NCI-H1930 (cell line): ENCODE data around the gene METTL16.
"Not testable (repeated sequence)": the region's sequence is repeated elsewhere in the genome, so short reads cannot be mapped to it uniquely, and the experiment has no call there.

ENCODE experiments used
- DNase-seq, 2 experiments: peaks; one replicate each; lab custom pipeline; 2025; lab: John Stamatoyannopoulos, UW

The METTL16 gene

GRCh38 chr17:2450016-2450650 lies 61.6 kb downstream of the METTL16 start:
- no peak for DNase-seq

DNA sequence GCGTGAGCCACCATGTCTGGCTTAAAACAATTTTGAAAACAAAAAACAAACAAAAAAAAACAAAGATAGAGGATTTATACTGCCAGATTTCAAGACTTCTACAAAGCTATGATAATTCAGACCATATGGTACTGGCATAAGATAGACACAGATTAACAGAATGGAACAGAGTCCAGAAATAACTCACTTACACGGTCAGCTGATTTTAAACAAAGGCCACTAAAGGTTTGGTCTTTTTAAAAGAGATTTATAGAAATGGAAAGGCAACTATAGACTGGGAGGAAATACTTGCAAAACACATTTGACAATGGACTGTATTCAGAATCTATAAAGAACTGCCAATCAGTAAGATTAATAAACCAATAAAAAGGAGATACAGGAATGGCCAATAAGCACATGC lies 62.2 kb downstream of the METTL16 start:
- DNase-seq: no peak

- DNase-seq: not testable (repeated sequence)
These were observed 64.2 kb downstream of the METTL16 start for GRCh38 chr17:2447479-2447878.

DNA sequence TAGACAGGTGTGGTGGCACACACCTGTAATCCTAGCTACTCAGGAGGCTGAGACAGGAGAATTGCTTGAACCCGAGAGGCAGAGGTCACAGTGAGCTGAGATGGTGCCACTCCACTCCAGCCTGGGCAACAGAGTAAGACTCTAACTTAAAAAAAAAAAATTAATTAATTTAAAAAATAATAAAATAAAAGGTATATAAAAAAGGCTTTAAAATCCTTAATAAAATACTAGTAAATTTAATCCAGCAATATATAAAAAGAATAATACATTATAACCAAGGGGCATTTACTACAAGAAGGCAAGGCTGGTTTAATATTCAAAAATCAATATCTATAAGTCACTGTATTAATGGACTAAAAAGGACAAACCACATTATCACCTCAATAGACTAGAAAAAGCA lies 66.0 kb downstream of the METTL16 start:
- DNase-seq: no peak

GRCh38 chr17:2444382-2444781 lies 67.3 kb downstream of the METTL16 start:
- DNase-seq: no peak

DNA sequence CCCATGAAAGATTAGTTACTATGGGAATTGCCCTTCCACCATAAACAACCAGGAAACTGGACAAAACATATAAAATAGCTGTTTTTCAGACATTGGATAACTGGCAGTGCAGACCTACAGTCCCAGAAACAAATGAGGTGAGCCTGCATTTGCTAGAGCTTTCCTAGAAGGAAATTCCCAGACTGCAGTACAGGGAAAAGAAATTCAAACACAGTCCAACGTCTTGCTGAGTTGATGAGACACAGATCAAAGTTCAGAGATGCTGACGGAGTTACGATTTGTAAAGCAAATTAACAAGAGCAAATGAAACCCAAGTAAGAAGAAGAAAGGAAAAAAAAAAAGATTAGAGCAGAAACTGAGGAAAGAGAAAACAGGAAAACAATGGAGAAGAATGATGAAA lies 69.5 kb downstream of the METTL16 start:
- no peak for DNase-seq

GRCh38 chr17:2440930-2441329 lies 70.8 kb downstream of the METTL16 start:
- DNase-seq: no peak

GRCh38 chr17:2439997-2440396 lies 71.7 kb downstream of the METTL16 start:
- not testable (repeated sequence) for DNase-seq

DNA sequence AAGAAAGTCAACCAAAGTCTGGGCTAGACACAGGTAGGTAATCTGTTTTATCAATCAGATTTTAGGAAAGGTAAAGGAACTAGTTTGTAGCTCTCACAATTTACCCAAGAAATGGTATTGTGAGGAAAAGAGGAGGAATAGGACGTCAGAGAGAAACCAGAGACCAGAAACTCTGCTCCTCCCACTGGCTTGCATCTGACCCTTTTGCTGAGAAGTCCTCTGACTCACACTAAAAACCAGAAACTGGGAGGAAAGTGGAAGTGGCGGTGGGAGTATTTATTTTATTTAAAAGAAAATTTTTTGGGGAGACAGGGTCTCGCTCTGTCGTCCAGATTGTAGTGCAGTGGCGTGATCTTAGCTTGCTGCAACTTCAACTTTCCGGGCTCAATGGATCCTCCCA lies 72.9 kb downstream of the METTL16 start:
- no peak for DNase-seq

DNA sequence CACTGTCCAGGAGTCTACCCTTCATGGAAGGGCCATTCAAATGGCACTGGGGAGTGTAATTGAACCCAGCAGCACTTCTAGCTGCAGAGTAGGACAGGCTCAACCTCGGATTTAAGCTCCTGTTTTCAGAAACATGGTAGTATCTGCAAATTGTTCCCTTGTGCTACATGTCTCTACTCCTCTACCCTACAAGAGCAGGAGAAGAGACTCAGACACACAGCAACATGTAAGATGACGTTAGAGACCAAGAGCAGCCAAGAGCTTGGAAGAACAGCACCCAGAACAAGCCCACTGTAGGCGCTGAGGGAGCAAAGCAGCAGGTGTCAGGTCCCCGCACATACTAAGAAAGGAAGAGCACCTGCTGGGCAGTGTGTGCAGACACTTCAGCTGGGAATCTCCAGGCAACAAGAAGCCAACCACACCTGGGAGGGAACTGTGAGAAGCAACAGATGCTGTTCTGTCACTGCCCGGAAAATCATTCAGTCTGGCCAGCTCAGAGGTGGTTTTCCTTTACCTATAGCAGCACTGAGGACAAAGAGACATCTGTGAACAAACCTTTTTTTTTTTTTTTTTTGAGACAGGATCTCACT lies 75.3 kb downstream of the METTL16 start:
- no peak for DNase-seq

DNA sequence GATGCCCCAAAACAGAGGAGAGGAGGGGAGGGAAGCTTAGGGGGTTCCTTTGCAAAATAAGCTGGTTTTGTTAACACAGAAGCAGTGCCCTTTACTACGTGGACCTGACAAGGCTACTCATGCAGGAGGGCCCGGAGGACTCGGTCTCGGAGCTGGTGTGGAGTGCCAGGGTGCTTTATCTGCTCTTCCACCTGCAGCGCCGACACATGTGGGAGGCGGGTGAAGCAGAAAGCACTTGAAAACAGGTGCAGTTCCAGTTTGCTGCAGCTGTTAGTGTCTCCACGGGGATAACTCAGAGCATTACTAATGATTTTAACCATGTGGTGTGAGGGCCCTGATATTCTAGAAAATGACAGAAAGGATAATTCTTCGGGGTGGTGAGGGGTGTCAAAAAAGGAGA lies 75.8 kb downstream of the METTL16 start:
- DNase-seq: no peak

DNA sequence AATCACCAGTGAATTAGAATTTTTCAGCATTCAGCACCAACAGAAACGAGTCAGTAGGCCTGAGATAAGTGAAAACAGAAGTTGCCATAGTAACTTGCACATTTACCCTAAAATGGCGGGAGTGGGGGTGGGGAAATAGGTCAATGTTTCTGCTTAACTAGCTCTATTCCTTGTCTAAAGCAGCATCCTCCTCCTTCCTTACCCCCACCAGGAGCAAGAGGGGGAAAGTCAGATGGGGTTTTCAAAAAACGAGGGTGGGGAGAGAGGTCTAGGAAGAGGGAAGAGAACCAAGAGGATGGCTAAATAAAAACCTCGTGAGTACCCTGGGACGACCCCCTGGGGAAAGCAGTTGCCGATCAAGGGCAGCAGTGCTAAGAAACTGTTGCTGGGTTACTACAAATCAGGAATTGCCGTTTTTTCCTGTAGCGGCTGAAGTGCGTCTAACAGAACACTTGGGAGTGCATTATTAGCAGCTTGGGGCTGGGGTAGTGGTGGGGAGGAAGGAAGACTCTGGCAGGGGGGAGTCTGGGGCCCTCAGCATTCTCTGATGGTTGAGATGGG lies 76.4 kb downstream of the METTL16 start:
- DNase-seq: no peak

GRCh38 chr17:2433696-2434095 lies 78.0 kb downstream of the METTL16 start:
- no peak for DNase-seq

GRCh38 chr17:2427910-2428309 lies 83.8 kb downstream of the METTL16 start:
- no peak for DNase-seq

- DNase-seq: no peak
These were observed 84.5 kb downstream of the METTL16 start for GRCh38 chr17:2427215-2427614.

DNA sequence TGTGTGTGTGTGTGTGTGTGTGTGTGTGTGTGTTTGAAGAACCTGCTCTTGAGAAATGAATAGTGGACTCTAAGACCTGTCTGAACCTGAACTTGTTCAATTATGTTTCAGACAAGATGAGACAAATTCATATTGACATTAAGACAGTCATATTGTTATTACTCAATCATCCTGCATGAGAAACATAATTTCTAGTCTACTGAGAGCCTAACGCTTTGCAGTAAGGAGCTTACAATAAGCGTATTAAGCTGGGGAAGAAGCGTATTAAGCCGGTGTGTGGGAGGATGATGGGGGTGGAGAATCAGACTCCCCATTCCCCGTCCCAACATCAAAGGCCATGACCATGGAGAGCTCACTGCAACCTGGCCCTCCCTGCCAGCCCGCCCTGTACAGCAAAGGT lies 88.4 kb downstream of the METTL16 start:
- no peak for DNase-seq

- peak in 1 of 2 experiments; percentile 6 for DNase-seq
These were observed 90.2 kb downstream of the METTL16 start for GRCh38 chr17:2421315-2422147.

GRCh38 chr17:2420176-2420575 lies 91.5 kb downstream of the METTL16 start:
- DNase-seq: no peak

DNA sequence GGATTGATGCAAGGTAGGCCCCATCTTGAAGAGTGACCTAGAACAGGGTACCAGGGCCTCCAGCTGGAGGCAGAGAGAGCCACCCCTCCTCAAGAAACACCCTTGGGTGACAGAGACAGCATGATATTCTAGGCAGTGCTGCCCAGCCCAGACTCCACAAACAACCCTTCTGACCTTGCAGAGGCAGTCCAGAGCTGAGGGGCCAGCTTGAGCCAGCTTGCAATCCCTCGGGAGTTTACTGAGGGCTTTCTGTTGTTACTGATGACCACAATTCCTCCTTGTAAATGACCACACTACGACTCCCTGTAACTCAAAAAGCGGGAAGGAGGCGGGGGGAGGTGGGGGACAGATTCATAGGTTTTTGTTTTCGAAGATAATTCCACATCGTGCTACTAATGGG lies 92.2 kb downstream of the METTL16 start:
- no peak for DNase-seq

GRCh38 chr17:2418572-2418971 lies 93.1 kb downstream of the METTL16 start:
- no peak for DNase-seq

GRCh38 chr17:2416010-2416734 lies 95.5 kb downstream of the METTL16 start:
- peak; percentile 64 to 79 for DNase-seq

GRCh38 chr17:2415081-2415480 lies 96.6 kb downstream of the METTL16 start:
- no peak for DNase-seq
